HG03457 (cell line): ENCODE data around the gene C6.

Experiments used
- ATAC-seq: cut with Tn5 transposase; IDR thresholded peaks from one replicate; pipeline ENCODE4 v1.9.1; 2021; ENCODE audit warnings: moderate number of reproducible peaks; ENCODE audit not compliant: unreplicated experiment

The C6 gene

GRCh38 chr5:41127967-41128690 is 85.2 kb downstream of the C6 start:
- no peak for ATAC-seq

DNA sequence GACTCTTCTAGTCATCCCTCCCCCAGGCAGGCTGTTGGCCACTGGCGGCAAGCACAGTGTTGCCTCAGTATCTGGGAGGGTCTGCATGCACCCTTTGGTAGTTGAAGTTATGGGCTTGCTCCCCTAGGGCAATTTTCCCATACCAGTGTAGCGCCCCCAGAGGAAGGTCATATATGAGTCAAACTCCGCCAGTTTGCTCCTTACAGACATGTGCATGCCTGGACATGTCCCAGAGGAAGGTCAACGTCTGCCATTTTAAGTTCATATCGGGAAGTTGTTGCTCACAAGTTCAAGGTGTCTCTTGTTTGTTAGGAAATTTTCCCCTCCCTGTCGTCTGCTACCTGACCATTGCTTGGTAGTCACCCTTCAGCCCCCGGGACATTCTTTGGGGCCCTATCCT is 90.9 kb downstream of the C6 start:
- ATAC-seq, result no peak

GRCh38 chr5:41120600-41120999 is 92.7 kb downstream of the C6 start:
- no peak for ATAC-seq

GRCh38 chr5:41118177-41118576 is 95.2 kb downstream of the C6 start:
- ATAC-seq, result no peak

DNA sequence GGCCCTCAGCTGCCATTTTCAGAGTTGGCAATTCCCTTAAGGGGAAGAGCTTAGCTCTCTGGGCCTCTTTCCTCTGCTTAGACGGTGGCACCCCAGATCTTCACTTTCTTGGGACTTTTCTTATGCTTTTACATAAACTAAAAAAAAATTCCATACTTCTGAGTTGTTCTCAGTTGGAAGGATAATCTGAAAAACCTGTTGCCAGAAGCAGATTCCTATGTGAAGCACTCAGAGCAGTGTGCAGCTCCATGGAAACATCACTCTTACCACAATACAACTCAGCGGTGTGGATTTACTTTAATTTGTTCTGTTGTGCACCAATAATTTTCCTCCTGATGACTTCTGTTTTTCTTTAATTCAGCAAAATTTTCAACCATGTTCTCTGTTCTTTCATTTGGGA is 98.1 kb downstream of the C6 start:
- ATAC-seq, result no peak

GRCh38 chr5:41112486-41113455 is 100.6 kb downstream of the C6 start:
- no peak for ATAC-seq

DNA sequence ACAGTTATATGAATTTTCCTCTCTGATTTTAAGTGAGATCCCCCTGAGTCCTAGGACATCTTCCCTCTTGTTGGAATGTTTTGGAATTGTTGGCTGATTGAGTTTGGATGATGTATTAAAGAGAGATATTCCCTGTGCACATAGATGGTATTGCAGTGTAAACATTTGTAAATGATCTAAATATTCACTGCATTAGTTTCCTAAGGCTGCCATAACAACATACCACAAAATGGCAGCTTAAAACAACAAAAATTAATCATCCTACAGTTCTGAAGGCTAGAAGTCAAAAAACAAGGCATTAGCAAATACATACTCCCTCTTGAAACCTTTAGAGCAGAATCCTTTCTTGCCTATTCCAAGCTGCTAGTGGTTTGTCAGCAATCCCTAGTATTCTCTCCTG is 104.1 kb downstream of the C6 start:
- ATAC-seq, result no peak

DNA sequence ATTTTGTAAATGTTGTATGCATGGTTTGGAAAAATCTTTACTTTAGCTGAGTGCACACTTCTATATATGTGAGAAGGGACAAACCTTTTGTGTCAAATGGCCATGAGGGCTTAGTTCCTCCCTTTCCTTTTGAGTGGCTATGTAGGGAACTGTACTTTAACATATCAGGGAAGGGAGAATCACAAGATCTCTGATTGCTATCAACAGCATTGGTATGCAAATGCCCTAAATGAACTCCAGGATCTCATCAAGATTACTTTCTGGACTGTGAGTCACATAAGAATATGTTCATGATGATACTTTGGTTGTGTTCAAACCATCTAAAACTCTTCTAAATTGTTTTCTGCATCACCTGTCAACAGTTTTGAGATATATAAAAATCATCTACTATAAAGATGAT is 111.0 kb downstream of the C6 start:
- no peak for ATAC-seq

DNA sequence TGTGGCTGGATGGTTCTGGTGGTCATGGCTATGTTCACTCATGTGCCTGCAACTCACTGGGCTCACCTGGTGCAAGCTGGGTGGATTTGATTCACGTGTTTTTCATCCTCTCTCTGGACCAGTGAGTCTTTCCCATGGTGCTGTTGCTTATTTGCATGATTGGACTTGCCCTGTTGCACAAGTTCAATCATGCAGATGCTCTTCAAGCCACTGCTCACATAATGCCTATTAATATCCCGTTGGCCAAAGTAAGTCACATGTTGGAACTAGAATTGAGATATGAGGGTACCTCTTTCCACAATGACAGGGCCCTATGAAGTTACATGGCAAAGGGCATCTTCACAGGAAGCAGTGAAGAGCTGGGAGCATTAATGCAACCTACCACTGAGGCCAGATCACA is 115.7 kb downstream of the C6 start:
- no peak for ATAC-seq

GRCh38 chr5:41095324-41096101 is 117.8 kb downstream of the C6 start:
- ATAC-seq, result no peak

DNA sequence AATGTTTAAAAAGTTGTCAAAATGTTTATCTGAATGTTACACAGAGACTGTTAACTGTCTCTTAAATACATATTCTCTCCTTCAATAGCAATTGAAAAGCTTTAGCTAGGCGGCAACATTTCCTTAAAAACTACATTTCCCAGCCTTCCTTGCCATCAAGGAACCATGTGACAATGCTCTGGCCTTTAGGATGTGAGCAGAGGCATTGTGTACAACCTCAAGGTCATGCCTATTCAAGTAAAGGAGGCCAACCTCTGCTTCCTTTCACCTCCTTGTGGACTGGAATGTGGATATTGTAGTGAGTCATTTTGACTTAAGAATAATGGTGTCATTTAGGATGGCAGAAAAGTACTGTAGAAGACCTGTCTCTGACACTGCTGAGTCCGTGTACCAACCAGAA is 118.5 kb downstream of the C6 start:
- no peak for ATAC-seq

DNA sequence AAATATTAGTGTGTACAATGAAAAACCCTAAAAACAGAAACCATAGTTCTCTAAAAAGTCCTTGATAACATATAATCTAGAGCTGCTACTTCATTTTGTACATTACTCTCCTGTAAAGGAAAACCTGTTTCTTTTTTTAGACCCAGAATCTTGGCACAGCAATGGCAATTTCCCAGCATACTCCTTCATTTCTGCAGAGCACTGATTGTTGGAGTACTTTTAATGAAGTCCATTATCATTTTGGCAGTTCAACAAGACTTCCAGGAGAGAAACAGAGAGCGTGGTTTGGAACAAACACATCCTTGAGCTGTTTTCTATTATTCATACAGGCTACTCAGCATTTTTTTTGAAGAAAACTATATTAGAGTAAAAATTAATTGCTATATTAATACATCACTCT is 119.5 kb downstream of the C6 start:
- no peak for ATAC-seq
